Measurements from ENCODE around the gene LSR. TPM values are rescaled to one million over a fixed set of nuclear protein-coding genes. Genes with fewer than 3 reads are reported as not detected.

LSR gene
- total and polyA plus RNA-seq, 5 experiments from 2014 or later = 36.7 to 106 (median 59.9) TPM

- POLR2A ChIA-PET = no interaction called here
- DNase-seq (no peak), ATAC-seq (no peak)
- H3K27me3 Mint-ChIP-seq = no peaks in the 10 kb centered on the region
- no peak overlapping the region for H3K4me3 Mint-ChIP-seq
- no peaks in the 10 kb centered on the region for H3K36me3 Mint-ChIP-seq
- H3K9me3 Mint-ChIP-seq = no peaks in the 10 kb centered on the region
- peaks cover 6 to 12% (median 8%) of the 10 kb centered on the region in 4 donors for H3K4me1 Mint-ChIP-seq
- peak overlapping the region in 1 of 10 donors; percentile 4 for H3K27ac Mint-ChIP-seq
Measured at GRCh38 chr19:35293363-35293739, 44.5 kb downstream of the LSR start.

- ATAC-seq (no peak), DNase-seq (no peak)
- Mint-ChIP-seq H3K4me3 (no peak overlapping the region), H3K27me3 (no peaks in the 10 kb centered on the region), H3K9me3 (no peaks in the 10 kb centered on the region), H3K36me3 (no peaks in the 10 kb centered on the region), H3K4me1 (peaks cover 6 to 12% (median 8%) of the 10 kb centered on the region in 4 donors), H3K27ac (no peak overlapping the region)
- POLR2A ChIA-PET = no interaction called here
Measured at GRCh38 chr19:35293808-35294207, 45.0 kb downstream of the LSR start.

- no peaks in the 10 kb centered on the region for H3K9me3 Mint-ChIP-seq
- POLR2A ChIA-PET = interaction anchor here (1.5 kb wide), 1 partner anchor 14 kb away, joined by 4 read pairs; no protein-coding TSS in a partner anchor
- no peak overlapping the region for H3K27ac Mint-ChIP-seq
Measured at GRCh38 chr19:35294328-35294727, 45.5 kb downstream of the LSR start.

GRCh38 chr19:35294859-35295791 is 46.3 kb downstream of the LSR start:
- no peaks in the 10 kb centered on the region for H3K27me3 Mint-ChIP-seq
- no peaks in the 10 kb centered on the region for H3K36me3 Mint-ChIP-seq
- ATAC-seq (no peak), DNase-seq (no peak)
- POLR2A ChIA-PET = interaction anchor here (0.6 to 1.5 kb wide), 3 partner anchors 15 to 661 kb away, joined by 3 to 6 read pairs (median 4); no protein-coding TSS in a partner anchor
- H3K9me3 Mint-ChIP-seq = no peaks in the 10 kb centered on the region
- peak overlapping the region in 5 of 10 donors; percentile 44 to 71 (median 50) for H3K4me3 Mint-ChIP-seq
- H3K27ac Mint-ChIP-seq = peak overlapping the region in 8 of 10 donors; percentile 17 to 81 (median 40)
- peaks cover 6 to 12% (median 8%) of the 10 kb centered on the region in 4 donors for H3K4me1 Mint-ChIP-seq

More at GRCh38 chr19:35294328-35294727, 45.5 kb downstream of the LSR start:
- Mint-ChIP-seq H3K4me1 (peaks cover 6 to 12% (median 8%) of the 10 kb centered on the region in 4 donors), H3K36me3 (no peaks in the 10 kb centered on the region), H3K27me3 (no peaks in the 10 kb centered on the region), H3K4me3 (no peak overlapping the region)
- ATAC-seq (no peak), DNase-seq (no peak)

- peak; percentile 92 to 94 for ATAC-seq
- Mint-ChIP-seq H3K4me1 (peaks cover 6 to 12% (median 8%) of the 10 kb centered on the region in 4 donors), H3K4me3 (peak overlapping the region in 8 of 10 donors; percentile 10 to 71 (median 48)), H3K27ac (peak overlapping the region in 8 of 10 donors; percentile 21 to 81 (median 44)), H3K27me3 (no peaks in the 10 kb centered on the region), H3K36me3 (no peaks in the 10 kb centered on the region), H3K9me3 (no peaks in the 10 kb centered on the region)
- POLR2A ChIA-PET = interaction anchor here (0.6 to 1.5 kb wide), 4 partner anchors 16 to 660 kb away, joined by 3 to 6 read pairs (median 4); partner anchors contain the start of gene FFAR1
- DNase-seq = peak in 9 of 10 donors; percentile 12 to 58 (median 39)
Measured at GRCh38 chr19:35295792-35296462, 47.1 kb downstream of the LSR start.

- Mint-ChIP-seq H3K36me3 (no peaks in the 10 kb centered on the region), H3K27me3 (no peaks in the 10 kb centered on the region), H3K27ac (no peak overlapping the region), H3K9me3 (no peaks in the 10 kb centered on the region), H3K4me3 (no peak overlapping the region), H3K4me1 (peaks cover 6 to 12% (median 8%) of the 10 kb centered on the region in 4 donors)
- no peak for DNase-seq
- ATAC-seq = peak; percentile 11 to 13
- POLR2A ChIA-PET = interaction anchor here (1.1 kb wide), 1 partner anchor 51 kb away, joined by 3 read pairs; the partner anchor contains the start of gene FFAR1
Measured at GRCh38 chr19:35296644-35297514, 48.1 kb downstream of the LSR start.

GRCh38 chr19:35297515-35297848 is 48.7 kb downstream of the LSR start:
- no peak for ATAC-seq
- no peaks in the 10 kb centered on the region for H3K36me3 Mint-ChIP-seq
- POLR2A ChIA-PET = no interaction called here
- H3K9me3 Mint-ChIP-seq = no peaks in the 10 kb centered on the region
- no peak overlapping the region for H3K4me3 Mint-ChIP-seq
- DNase-seq = no peak
- H3K27ac Mint-ChIP-seq = no peak overlapping the region
- H3K27me3 Mint-ChIP-seq = no peaks in the 10 kb centered on the region
- H3K4me1 Mint-ChIP-seq = peaks cover 6 to 12% (median 8%) of the 10 kb centered on the region in 4 donors

GRCh38 chr19:35297922-35298321 is 49.1 kb downstream of the LSR start:
- H3K27ac Mint-ChIP-seq = no peak overlapping the region
- no peaks in the 10 kb centered on the region for H3K36me3 Mint-ChIP-seq
- peaks cover 6 to 12% (median 8%) of the 10 kb centered on the region in 4 donors for H3K4me1 Mint-ChIP-seq
- no peak overlapping the region for H3K4me3 Mint-ChIP-seq
- POLR2A ChIA-PET = no interaction called here
- DNase-seq = no peak
- H3K9me3 Mint-ChIP-seq = no peaks in the 10 kb centered on the region
- ATAC-seq = no peak
- no peaks in the 10 kb centered on the region for H3K27me3 Mint-ChIP-seq

GRCh38 chr19:35298561-35298972 is 49.8 kb downstream of the LSR start:
- no peak overlapping the region for H3K4me3 Mint-ChIP-seq
- no peak overlapping the region for H3K27ac Mint-ChIP-seq
- peaks cover 6 to 12% (median 8%) of the 10 kb centered on the region in 4 donors for H3K4me1 Mint-ChIP-seq
- no peaks in the 10 kb centered on the region for H3K27me3 Mint-ChIP-seq
- no peaks in the 10 kb centered on the region for H3K36me3 Mint-ChIP-seq
- DNase-seq = no peak
- POLR2A ChIA-PET = no interaction called here
- no peak for ATAC-seq
- no peaks in the 10 kb centered on the region for H3K9me3 Mint-ChIP-seq

- no peak overlapping the region for H3K27ac Mint-ChIP-seq
- no peaks in the 10 kb centered on the region for H3K36me3 Mint-ChIP-seq
- POLR2A ChIA-PET = no interaction called here
- DNase-seq (peak in 1 of 10 donors; percentile 20), ATAC-seq (no peak)
- no peak overlapping the region for H3K4me3 Mint-ChIP-seq
- H3K4me1 Mint-ChIP-seq = peaks cover 4 to 12% (median 6%) of the 10 kb centered on the region in 4 donors
- no peaks in the 10 kb centered on the region for H3K9me3 Mint-ChIP-seq
- peaks cover 0 to 2% (median 0%) of the 10 kb centered on the region in 5 donors for H3K27me3 Mint-ChIP-seq
Measured at GRCh38 chr19:35299523-35300338, 50.9 kb downstream of the LSR start.

GRCh38 chr19:35300339-35300649 is 51.5 kb downstream of the LSR start:
- Mint-ChIP-seq H3K9me3 (no peaks in the 10 kb centered on the region), H3K36me3 (no peaks in the 10 kb centered on the region), H3K27me3 (peaks cover 0 to 2% (median 0%) of the 10 kb centered on the region in 5 donors), H3K27ac (no peak overlapping the region), H3K4me1 (peaks cover 2 to 10% (median 6%) of the 10 kb centered on the region in 4 donors), H3K4me3 (no peak overlapping the region)
- DNase-seq = no peak
- POLR2A ChIA-PET = no interaction called here
- ATAC-seq = no peak
